ENCODE results near the gene ZC3H4.
A peak's percentile ranks its signal among the peaks of the same experiment; 100 is the strongest.

ZC3H4 gene

GRCh38 chr19:47047272-47047762 lies 66.3 kb downstream of the ZC3H4 start:
- H3K4me3 Mint-ChIP-seq = peak overlapping the region; percentile 91
- H3K4me1 Mint-ChIP-seq = peaks cover 13% of the 10 kb centered on the region
- no peaks in the 10 kb centered on the region for H3K36me3 Mint-ChIP-seq (ENCODE audit: low read depth)
- no peaks in the 10 kb centered on the region for H3K27me3 Mint-ChIP-seq
- ATAC-seq (no peak), DNase-seq (no peak)
- H3K27ac Mint-ChIP-seq = peak overlapping the region; percentile 90
- H3K9me3 Mint-ChIP-seq = no peaks in the 10 kb centered on the region

- no peak for DNase-seq
- no peaks in the 10 kb centered on the region for H3K9me3 Mint-ChIP-seq
- H3K36me3 Mint-ChIP-seq (ENCODE audit: low read depth) = no peaks in the 10 kb centered on the region
- H3K4me3 Mint-ChIP-seq = no peak overlapping the region
- H3K27me3 Mint-ChIP-seq = no peaks in the 10 kb centered on the region
- no peak overlapping the region for H3K27ac Mint-ChIP-seq
- no peak for ATAC-seq
- peaks cover 13% of the 10 kb centered on the region for H3K4me1 Mint-ChIP-seq
Measured at GRCh38 chr19:47045867-47046470, 67.6 kb downstream of the ZC3H4 start.

GRCh38 chr19:47044946-47045866 lies 68.4 kb downstream of the ZC3H4 start:
- DNase-seq (no peak), ATAC-seq (no peak)
- Mint-ChIP-seq H3K4me1 (peaks cover 13% of the 10 kb centered on the region), H3K9me3 (no peaks in the 10 kb centered on the region), H3K27me3 (no peaks in the 10 kb centered on the region), H3K27ac (no peak overlapping the region), H3K36me3 (ENCODE audit: low read depth) (no peaks in the 10 kb centered on the region), H3K4me3 (no peak overlapping the region)

GRCh38 chr19:47040869-47041268 lies 72.7 kb downstream of the ZC3H4 start:
- Mint-ChIP-seq H3K36me3 (ENCODE audit: low read depth) (no peaks in the 10 kb centered on the region), H3K27ac (no peak overlapping the region)

GRCh38 chr19:47039239-47039874 lies 74.2 kb downstream of the ZC3H4 start:
- Mint-ChIP-seq H3K4me3 (no peak overlapping the region), H3K9me3 (no peaks in the 10 kb centered on the region), H3K4me1 (peaks cover 21% of the 10 kb centered on the region), H3K36me3 (ENCODE audit: low read depth) (peaks cover 3% of the 10 kb centered on the region), H3K27ac (no peak overlapping the region), H3K27me3 (peaks cover 3% of the 10 kb centered on the region)
- DNase-seq (no peak), ATAC-seq (no peak)

More at GRCh38 chr19:47040869-47041268, 72.7 kb downstream of the ZC3H4 start:
- Mint-ChIP-seq H3K4me3 (no peak overlapping the region), H3K9me3 (no peaks in the 10 kb centered on the region), H3K27me3 (no peaks in the 10 kb centered on the region), H3K4me1 (peaks cover 7% of the 10 kb centered on the region)
- ATAC-seq (no peak), DNase-seq (no peak)

DNA sequence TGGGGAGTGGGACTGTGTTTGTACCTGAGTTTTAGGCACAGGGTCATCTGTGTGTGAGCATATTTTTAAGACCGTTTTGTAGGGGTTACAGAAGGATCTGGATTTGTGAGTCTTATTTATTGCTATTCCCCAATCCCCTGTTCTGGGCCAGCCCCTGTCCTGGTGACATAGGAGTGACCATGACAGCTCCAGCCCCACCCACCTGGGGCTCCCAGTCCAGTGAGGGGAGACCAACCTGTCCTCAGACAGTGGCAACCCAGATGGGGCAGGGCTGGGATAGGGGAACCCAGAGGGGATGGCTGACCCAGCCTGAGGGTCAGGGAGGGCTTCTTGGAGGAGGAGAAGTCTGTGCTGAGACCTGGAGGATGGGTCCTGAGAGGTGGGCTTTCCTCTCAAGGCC lies 75.8 kb downstream of the ZC3H4 start:
- Mint-ChIP-seq H3K9me3 (no peaks in the 10 kb centered on the region), H3K36me3 (ENCODE audit: low read depth) (peaks cover 3% of the 10 kb centered on the region), H3K4me3 (no peak overlapping the region), H3K27ac (no peak overlapping the region), H3K27me3 (peaks cover 7% of the 10 kb centered on the region), H3K4me1 (peaks cover 22% of the 10 kb centered on the region)
- DNase-seq (no peak), ATAC-seq (no peak)

- no peak for DNase-seq
- Mint-ChIP-seq H3K9me3 (no peaks in the 10 kb centered on the region), H3K27ac (peak overlapping the region; percentile 88), H3K4me3 (peak overlapping the region; percentile 84), H3K27me3 (peaks cover 11% of the 10 kb centered on the region), H3K36me3 (ENCODE audit: low read depth) (peaks cover 3% of the 10 kb centered on the region), H3K4me1 (peaks cover 22% of the 10 kb centered on the region)
- peak; percentile 8 for ATAC-seq
Measured at GRCh38 chr19:47036097-47036651, 77.4 kb downstream of the ZC3H4 start.

DNA sequence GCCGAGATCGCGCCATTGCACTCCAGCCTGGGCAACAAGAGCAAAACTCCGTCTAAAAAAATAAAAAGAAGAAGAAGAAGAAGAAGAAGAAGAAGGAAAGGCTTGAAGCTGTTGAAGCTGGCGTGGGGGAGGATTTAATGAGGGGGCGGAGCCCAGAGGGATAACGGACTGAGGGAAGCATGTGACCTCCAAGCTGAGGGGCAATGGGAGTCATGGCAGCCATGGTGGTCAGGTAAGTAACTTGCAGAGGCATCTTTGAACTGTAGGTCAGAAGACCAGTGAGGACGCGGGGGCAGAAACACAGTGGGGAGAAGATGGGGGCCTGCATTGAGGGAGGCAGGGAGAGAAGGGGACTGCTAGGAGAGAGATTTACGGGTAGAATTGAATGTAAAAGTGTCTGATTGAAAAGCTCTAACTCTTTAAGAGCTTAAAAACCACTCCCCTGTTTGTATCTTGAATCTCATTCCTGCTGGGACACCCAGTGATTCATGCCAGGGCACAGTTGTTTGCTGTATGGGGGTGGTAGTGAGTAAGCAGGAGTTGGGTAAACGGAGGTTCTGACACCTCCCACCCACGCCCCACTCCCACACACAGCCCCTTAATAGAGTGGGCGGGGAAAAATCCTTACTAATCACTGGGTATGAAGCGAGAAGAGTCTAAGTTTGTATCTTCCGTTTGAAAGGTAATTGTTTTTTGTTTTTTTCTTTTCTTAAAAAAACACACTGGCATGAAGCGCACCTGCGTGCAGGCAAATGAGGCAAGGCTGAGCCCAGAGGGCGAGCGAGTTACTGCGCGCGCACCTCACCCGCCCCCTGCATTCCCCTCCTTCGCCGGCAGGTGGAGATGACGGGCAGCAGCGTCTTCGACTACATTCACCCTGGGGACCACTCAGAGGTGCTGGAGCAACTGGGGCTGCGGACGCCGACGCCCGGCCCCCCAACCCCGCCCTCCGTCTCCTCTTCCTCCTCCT lies 78.2 kb downstream of the ZC3H4 start:
- peak; percentile 98 for DNase-seq
- H3K9me3 Mint-ChIP-seq = no peaks in the 10 kb centered on the region
- peak overlapping the region; percentile 84 for H3K4me3 Mint-ChIP-seq
- H3K4me1 Mint-ChIP-seq = peaks cover 24% of the 10 kb centered on the region
- peak; percentile 93 for ATAC-seq
- H3K27me3 Mint-ChIP-seq = peaks cover 16% of the 10 kb centered on the region
- H3K27ac Mint-ChIP-seq = peak overlapping the region; percentile 88
- peaks cover 3% of the 10 kb centered on the region for H3K36me3 Mint-ChIP-seq (ENCODE audit: low read depth)

GRCh38 chr19:47032171-47032811 lies 81.3 kb downstream of the ZC3H4 start:
- ATAC-seq (no peak), DNase-seq (peak; percentile 61)
- Mint-ChIP-seq H3K4me1 (peaks cover 24% of the 10 kb centered on the region), H3K9me3 (no peaks in the 10 kb centered on the region), H3K27me3 (peaks cover 35% of the 10 kb centered on the region), H3K36me3 (ENCODE audit: low read depth) (peaks cover 3% of the 10 kb centered on the region), H3K4me3 (no peak overlapping the region), H3K27ac (no peak overlapping the region)

- H3K27me3 Mint-ChIP-seq = peaks cover 58% of the 10 kb centered on the region
- no peak for ATAC-seq
Measured at GRCh38 chr19:47028195-47028601, 85.4 kb downstream of the ZC3H4 start.

DNA sequence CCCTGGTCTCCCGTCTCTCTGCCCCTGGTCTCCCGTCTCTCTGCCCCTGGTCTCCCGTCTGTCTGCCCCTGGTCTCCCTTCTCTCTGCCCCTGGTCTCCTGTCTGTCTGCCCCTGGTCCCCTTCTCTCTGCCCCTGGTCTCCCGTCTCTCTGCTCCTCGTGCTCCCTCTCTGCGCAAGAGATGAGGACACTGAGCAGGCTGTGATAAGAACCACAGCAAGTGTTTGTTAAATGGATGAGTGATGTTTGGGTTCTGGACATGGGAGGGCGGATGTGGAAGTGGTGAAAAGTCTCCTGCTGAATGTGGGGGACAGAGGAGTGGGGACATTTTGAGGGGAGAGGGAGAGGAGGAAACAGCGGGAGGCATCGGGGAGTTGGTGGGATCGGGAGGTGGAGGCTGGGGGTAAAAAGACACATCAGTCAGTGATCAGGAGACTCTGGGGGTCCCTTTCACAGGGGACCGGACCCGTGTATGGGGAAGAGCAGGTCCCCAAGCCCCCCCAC lies 85.9 kb downstream of the ZC3H4 start:
- ATAC-seq (no peak), DNase-seq (no peak)
- H3K4me1 Mint-ChIP-seq = peaks cover 5% of the 10 kb centered on the region
- no peaks in the 10 kb centered on the region for H3K9me3 Mint-ChIP-seq
- H3K27me3 Mint-ChIP-seq = peaks cover 63% of the 10 kb centered on the region
- no peak overlapping the region for H3K4me3 Mint-ChIP-seq
- no peaks in the 10 kb centered on the region for H3K36me3 Mint-ChIP-seq (ENCODE audit: low read depth)
- no peak overlapping the region for H3K27ac Mint-ChIP-seq

More at GRCh38 chr19:47028195-47028601, 85.4 kb downstream of the ZC3H4 start:
- H3K4me1 Mint-ChIP-seq = peaks cover 3% of the 10 kb centered on the region
- H3K9me3 Mint-ChIP-seq = no peaks in the 10 kb centered on the region
- no peaks in the 10 kb centered on the region for H3K36me3 Mint-ChIP-seq (ENCODE audit: low read depth)
- no peak overlapping the region for H3K27ac Mint-ChIP-seq
- DNase-seq = no peak
- no peak overlapping the region for H3K4me3 Mint-ChIP-seq

DNA sequence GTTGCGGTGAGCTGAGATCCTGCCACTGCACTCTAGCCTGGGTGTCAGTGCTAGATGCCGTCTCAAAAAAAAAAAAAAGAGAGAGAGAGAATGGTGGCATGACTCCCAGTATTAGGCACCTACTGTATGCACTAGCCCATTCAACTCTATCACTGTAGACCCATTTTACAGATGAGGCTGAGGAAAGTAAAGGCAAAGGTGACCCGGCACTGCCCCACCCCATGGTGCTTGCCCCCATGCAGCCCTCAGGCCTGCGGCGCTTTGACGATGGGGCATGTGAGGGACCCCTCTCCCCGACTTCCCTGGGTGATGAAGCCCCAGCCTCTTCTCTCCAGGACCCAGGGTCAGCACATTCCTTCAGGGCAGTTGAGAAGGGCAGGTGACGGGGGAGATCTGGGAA lies 86.7 kb downstream of the ZC3H4 start:
- DNase-seq (no peak), ATAC-seq (no peak)
- Mint-ChIP-seq H3K27ac (no peak overlapping the region), H3K9me3 (no peaks in the 10 kb centered on the region), H3K36me3 (ENCODE audit: low read depth) (no peaks in the 10 kb centered on the region), H3K27me3 (peaks cover 67% of the 10 kb centered on the region), H3K4me1 (peaks cover 5% of the 10 kb centered on the region), H3K4me3 (no peak overlapping the region)

DNA sequence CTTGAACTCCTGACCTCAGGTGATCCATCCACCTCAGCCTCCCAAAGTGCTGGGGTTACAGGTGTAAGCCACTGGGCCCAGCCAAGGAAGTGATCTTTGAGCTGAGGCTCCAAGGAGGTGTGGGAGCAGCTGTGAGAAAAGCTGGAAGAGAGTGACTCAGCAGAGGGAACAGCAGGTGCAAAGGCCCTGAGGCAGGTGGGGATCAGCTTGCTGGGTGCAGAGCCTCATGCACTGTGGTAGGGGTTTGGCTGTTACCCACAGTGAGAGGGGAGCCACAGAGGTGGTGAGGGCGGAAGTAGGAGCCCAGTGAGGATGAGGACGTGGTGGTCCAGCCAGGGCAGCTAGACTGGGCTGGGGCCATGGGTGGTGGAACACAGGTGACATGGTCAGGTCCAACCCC lies 87.4 kb downstream of the ZC3H4 start:
- Mint-ChIP-seq H3K4me3 (no peak overlapping the region), H3K36me3 (ENCODE audit: low read depth) (no peaks in the 10 kb centered on the region), H3K27ac (no peak overlapping the region), H3K4me1 (peaks cover 7% of the 10 kb centered on the region), H3K9me3 (no peaks in the 10 kb centered on the region), H3K27me3 (peaks cover 69% of the 10 kb centered on the region)
- DNase-seq (no peak), ATAC-seq (no peak)
